Memory B cell (primary cell): ENCODE results near the gene ZNF557.
A peak's percentile ranks its signal among the peaks of the same experiment; 100 is the strongest.
"Not testable (repeated sequence)": the region's sequence is repeated elsewhere in the genome, so short reads cannot be mapped to it uniquely, and the experiment has no call there.

ENCODE experiments used
- ATAC-seq: fragments of 150-1000 bp; cut with Tn5 transposase; 2 replicates; pipeline ENCODE4 v1.10.0; 2021; ENCODE audit warnings: low read depth, mild to moderate bottlenecking, moderate library complexity
- DNase-seq, 2 donors: peaks; one replicate each; pipeline ENCODE4 v3.0.0; 2022; ENCODE audit warnings: low spot score in 2 of 2
- H3K27ac Mint-ChIP-seq: one replicate; pipeline ENCODE4 v1.8.0; 2022; ENCODE audit warnings: mild to moderate bottlenecking, moderate library complexity, mixed read lengths
- H3K27me3 Mint-ChIP-seq: one replicate; pipeline ENCODE4 v1.8.0; 2022; ENCODE audit warnings: mixed read lengths
- H3K36me3 Mint-ChIP-seq: one replicate; pipeline ENCODE4 v1.8.0; 2022; ENCODE audit warnings: mild to moderate bottlenecking, mixed read lengths
- H3K4me1 Mint-ChIP-seq: one replicate; pipeline ENCODE4 v1.8.0; 2022; ENCODE audit warnings: mixed read lengths
- H3K4me3 Mint-ChIP-seq: one replicate; pipeline ENCODE4 v1.8.0; 2022; ENCODE audit warnings: mild to moderate bottlenecking, moderate library complexity, mixed read lengths
- H3K9me3 Mint-ChIP-seq: one replicate; pipeline ENCODE4 v1.8.0; 2022; ENCODE audit warnings: mixed read lengths

Gene ZNF557

GRCh38 chr19:7063339-7063738 lies 6.2 kb upstream of the ZNF557 start:
- no peak for ATAC-seq
- DNase-seq, result no peak
- no peaks in the 10 kb centered on the region for H3K4me1 Mint-ChIP-seq
- no peak overlapping the region for H3K4me3 Mint-ChIP-seq
- no peaks in the 10 kb centered on the region for H3K36me3 Mint-ChIP-seq
- peaks cover 3% of the 10 kb centered on the region for H3K9me3 Mint-ChIP-seq
- H3K27me3 Mint-ChIP-seq, result no peaks in the 10 kb centered on the region
- no peak overlapping the region for H3K27ac Mint-ChIP-seq

- ATAC-seq (no peak), DNase-seq (no peak)
- no peak overlapping the region for H3K4me3 Mint-ChIP-seq
- no peaks in the 10 kb centered on the region for H3K36me3 Mint-ChIP-seq
- H3K27me3 Mint-ChIP-seq, result no peaks in the 10 kb centered on the region
- peaks cover 2% of the 10 kb centered on the region for H3K4me1 Mint-ChIP-seq
- H3K9me3 Mint-ChIP-seq, result peaks cover 3% of the 10 kb centered on the region
- H3K27ac Mint-ChIP-seq, result no peak overlapping the region
Measured at GRCh38 chr19:7063764-7064418, 5.6 kb upstream of the ZNF557 start.

GRCh38 chr19:7067122-7067521 lies 2.4 kb upstream of the ZNF557 start:
- peak in 1 of 2 donors; percentile 9 for DNase-seq
- H3K9me3 Mint-ChIP-seq, H3K4me1 Mint-ChIP-seq, ATAC-seq, H3K4me3 Mint-ChIP-seq, H3K27me3 Mint-ChIP-seq, H3K27ac Mint-ChIP-seq, H3K36me3 Mint-ChIP-seq: not testable (repeated sequence)

GRCh38 chr19:7067716-7068115 lies 1.8 kb upstream of the ZNF557 start:
- Mint-ChIP-seq H3K27me3 (no peaks in the 10 kb centered on the region), H3K27ac (no peak overlapping the region), H3K9me3 (peaks cover 3% of the 10 kb centered on the region), H3K4me1 (peaks cover 9% of the 10 kb centered on the region), H3K4me3 (no peak overlapping the region), H3K36me3 (peaks cover 7% of the 10 kb centered on the region)
- no peak for DNase-seq
- no peak for ATAC-seq

GRCh38 chr19:7068599-7068998 lies 904 bp upstream of the ZNF557 start:
- peaks cover 8% of the 10 kb centered on the region for H3K36me3 Mint-ChIP-seq
- H3K4me1 Mint-ChIP-seq, result peaks cover 9% of the 10 kb centered on the region
- DNase-seq, result no peak
- peak overlapping the region; percentile 97 for H3K4me3 Mint-ChIP-seq
- H3K27me3 Mint-ChIP-seq, result no peaks in the 10 kb centered on the region
- H3K27ac Mint-ChIP-seq, result peak overlapping the region; percentile 90
- no peak for ATAC-seq
- peaks cover 3% of the 10 kb centered on the region for H3K9me3 Mint-ChIP-seq

- peak overlapping the region; percentile 97 for H3K4me3 Mint-ChIP-seq
- peak overlapping the region; percentile 90 for H3K27ac Mint-ChIP-seq
- H3K27me3 Mint-ChIP-seq, result no peaks in the 10 kb centered on the region
- DNase-seq, result no peak
- ATAC-seq, result peak; percentile 2
- peaks cover 12% of the 10 kb centered on the region for H3K4me1 Mint-ChIP-seq
- peaks cover 15% of the 10 kb centered on the region for H3K36me3 Mint-ChIP-seq
- H3K9me3 Mint-ChIP-seq, result peaks cover 7% of the 10 kb centered on the region
Measured at GRCh38 chr19:7069904-7070226, 362 bp downstream of the ZNF557 start.

GRCh38 chr19:7072541-7072940 lies 3.0 kb downstream of the ZNF557 start:
- peaks cover 37% of the 10 kb centered on the region for H3K36me3 Mint-ChIP-seq
- DNase-seq (peak in 1 of 2 donors; percentile 7), ATAC-seq (no peak)
- H3K27ac Mint-ChIP-seq, result no peak overlapping the region
- peaks cover 12% of the 10 kb centered on the region for H3K4me1 Mint-ChIP-seq
- H3K4me3 Mint-ChIP-seq, result no peak overlapping the region
- H3K27me3 Mint-ChIP-seq, result no peaks in the 10 kb centered on the region
- peaks cover 6% of the 10 kb centered on the region for H3K9me3 Mint-ChIP-seq

- Mint-ChIP-seq H3K27ac (no peak overlapping the region), H3K36me3 (peaks cover 56% of the 10 kb centered on the region), H3K4me1 (peaks cover 8% of the 10 kb centered on the region), H3K27me3 (no peaks in the 10 kb centered on the region), H3K9me3 (peaks cover 14% of the 10 kb centered on the region), H3K4me3 (no peak overlapping the region)
- ATAC-seq (no peak), DNase-seq (peak in 1 of 2 donors; percentile 6)
Measured at GRCh38 chr19:7074705-7075282, 5.3 kb downstream of the ZNF557 start.

GRCh38 chr19:7076151-7076550 lies 6.6 kb downstream of the ZNF557 start:
- peak in 1 of 2 donors; percentile 8 for DNase-seq
- no peak overlapping the region for H3K4me3 Mint-ChIP-seq
- no peak for ATAC-seq
- peaks cover 14% of the 10 kb centered on the region for H3K9me3 Mint-ChIP-seq
- no peak overlapping the region for H3K27ac Mint-ChIP-seq
- no peaks in the 10 kb centered on the region for H3K27me3 Mint-ChIP-seq
- peaks cover 69% of the 10 kb centered on the region for H3K36me3 Mint-ChIP-seq
- peaks cover 8% of the 10 kb centered on the region for H3K4me1 Mint-ChIP-seq

GRCh38 chr19:7078008-7078407 lies 8.5 kb downstream of the ZNF557 start:
- H3K4me3 Mint-ChIP-seq, result no peak overlapping the region
- H3K36me3 Mint-ChIP-seq, result peaks cover 71% of the 10 kb centered on the region
- no peak overlapping the region for H3K27ac Mint-ChIP-seq
- DNase-seq (no peak), ATAC-seq (no peak)
- H3K27me3 Mint-ChIP-seq, result no peaks in the 10 kb centered on the region
- H3K9me3 Mint-ChIP-seq, result peaks cover 18% of the 10 kb centered on the region
- peaks cover 3% of the 10 kb centered on the region for H3K4me1 Mint-ChIP-seq

- peaks cover 51% of the 10 kb centered on the region for H3K36me3 Mint-ChIP-seq
- H3K4me3 Mint-ChIP-seq, result no peak overlapping the region
- ATAC-seq, result no peak
- DNase-seq, result no peak
- H3K27ac Mint-ChIP-seq, result no peak overlapping the region
- H3K4me1 Mint-ChIP-seq, result no peaks in the 10 kb centered on the region
- H3K9me3 Mint-ChIP-seq, result peaks cover 17% of the 10 kb centered on the region
- no peaks in the 10 kb centered on the region for H3K27me3 Mint-ChIP-seq
Measured at GRCh38 chr19:7083076-7083956, 13.8 kb downstream of the ZNF557 start.

GRCh38 chr19:7088999-7089398 lies 19.5 kb downstream of the ZNF557 start:
- peaks cover 19% of the 10 kb centered on the region for H3K36me3 Mint-ChIP-seq
- no peaks in the 10 kb centered on the region for H3K4me1 Mint-ChIP-seq
- H3K27ac Mint-ChIP-seq, result no peak overlapping the region
- no peak overlapping the region for H3K4me3 Mint-ChIP-seq
- no peaks in the 10 kb centered on the region for H3K27me3 Mint-ChIP-seq
- DNase-seq (no peak), ATAC-seq (no peak)
- H3K9me3 Mint-ChIP-seq, result peaks cover 6% of the 10 kb centered on the region

GRCh38 chr19:7098096-7098495 lies 28.6 kb downstream of the ZNF557 start:
- peaks cover 3% of the 10 kb centered on the region for H3K4me1 Mint-ChIP-seq
- peaks cover 14% of the 10 kb centered on the region for H3K9me3 Mint-ChIP-seq
- DNase-seq (no peak), ATAC-seq (no peak)
- H3K27me3 Mint-ChIP-seq, result no peaks in the 10 kb centered on the region
- peak overlapping the region; percentile 96 for H3K4me3 Mint-ChIP-seq
- peak overlapping the region; percentile 90 for H3K27ac Mint-ChIP-seq
- peaks cover 4% of the 10 kb centered on the region for H3K36me3 Mint-ChIP-seq
